SK-N-DZ (cell line): ENCODE results near the gene ARHGAP24.
A peak's percentile ranks its signal among the peaks of the same experiment; 100 is the strongest.

ENCODE experiments used
- DNase-seq: peaks from one replicate; pipeline ENCODE4 v3.0.0-alpha.2; 2015; ENCODE audit warnings: low spot score

ARHGAP24 gene

DNA sequence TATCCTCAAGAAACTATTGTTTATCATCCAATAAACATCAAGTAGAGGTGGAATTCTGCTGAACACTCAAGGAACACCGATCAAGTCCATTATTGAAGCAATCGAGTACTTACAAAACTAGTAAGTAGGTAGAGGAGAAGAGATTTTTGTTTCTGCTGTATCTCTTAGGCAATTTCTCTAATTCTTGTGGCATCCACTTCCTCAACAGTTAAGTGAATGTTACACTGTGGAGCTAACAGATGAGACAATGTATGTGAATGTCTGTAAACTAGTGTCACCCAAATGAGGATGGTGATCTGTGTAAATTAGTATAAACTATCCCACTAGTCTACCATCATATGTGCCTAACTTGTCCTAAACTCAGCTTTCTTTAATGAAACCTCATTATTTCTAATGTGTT lies 261.6 kb downstream of the ARHGAP24 start:
- DNase-seq = no peak

DNA sequence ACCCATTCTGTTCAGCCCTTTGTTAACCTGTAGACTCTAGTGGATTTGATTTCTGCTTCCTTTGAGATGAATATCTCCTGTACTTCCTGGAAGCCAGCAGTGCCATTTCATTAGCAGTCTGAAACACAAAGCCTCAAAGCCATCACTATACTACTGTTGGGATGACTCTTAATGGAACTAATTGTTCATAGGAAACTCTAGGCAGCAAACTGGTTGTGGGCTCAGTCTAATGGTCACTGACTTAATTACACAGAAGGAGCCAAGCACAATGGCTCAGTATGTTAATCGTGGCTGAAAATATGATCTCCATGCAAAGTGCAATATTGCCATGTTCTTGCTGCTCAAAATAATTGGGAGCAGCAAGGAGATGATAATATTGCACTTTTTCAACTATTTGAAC lies 262.3 kb downstream of the ARHGAP24 start:
- no peak for DNase-seq

DNA sequence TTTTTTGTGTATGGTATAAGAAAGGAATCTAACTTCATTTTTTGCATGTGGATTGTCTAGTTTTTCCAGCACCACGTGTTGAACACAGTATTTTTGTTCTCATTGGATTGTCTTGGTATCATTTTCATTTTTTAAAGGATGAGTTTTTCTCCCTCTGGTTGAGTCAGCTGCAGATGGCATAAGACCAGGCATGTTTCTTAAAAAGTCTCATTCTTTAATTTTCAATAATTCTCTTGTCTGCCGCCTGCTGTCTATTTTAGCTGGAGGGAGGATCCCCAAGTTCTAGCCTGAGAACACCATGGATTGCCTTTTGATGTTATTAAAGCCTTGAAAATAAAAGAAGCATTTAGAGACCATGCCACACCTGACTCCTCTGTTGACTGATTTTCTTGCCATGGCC lies 263.8 kb downstream of the ARHGAP24 start:
- DNase-seq = no peak

DNA sequence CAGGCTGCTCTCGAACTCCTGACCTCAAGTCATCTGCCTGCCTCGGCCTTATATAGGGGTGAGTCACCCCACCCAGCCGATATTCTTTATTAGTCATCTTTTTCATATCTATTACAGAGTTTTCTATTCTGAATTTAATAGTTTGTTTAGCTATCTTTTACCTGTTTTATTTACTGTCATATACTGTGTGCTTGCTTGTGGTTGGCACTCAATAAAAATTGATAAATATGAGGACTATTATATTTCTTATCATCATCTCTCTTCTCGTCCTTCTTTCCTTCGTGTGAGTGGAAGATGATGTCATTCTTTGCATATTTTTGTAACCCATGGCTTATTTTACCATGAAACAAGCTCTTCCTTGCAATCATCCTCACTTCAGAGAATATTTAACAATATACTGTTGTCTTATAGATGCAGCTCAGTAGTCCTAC lies 265.5 kb downstream of the ARHGAP24 start:
- no peak for DNase-seq

DNA sequence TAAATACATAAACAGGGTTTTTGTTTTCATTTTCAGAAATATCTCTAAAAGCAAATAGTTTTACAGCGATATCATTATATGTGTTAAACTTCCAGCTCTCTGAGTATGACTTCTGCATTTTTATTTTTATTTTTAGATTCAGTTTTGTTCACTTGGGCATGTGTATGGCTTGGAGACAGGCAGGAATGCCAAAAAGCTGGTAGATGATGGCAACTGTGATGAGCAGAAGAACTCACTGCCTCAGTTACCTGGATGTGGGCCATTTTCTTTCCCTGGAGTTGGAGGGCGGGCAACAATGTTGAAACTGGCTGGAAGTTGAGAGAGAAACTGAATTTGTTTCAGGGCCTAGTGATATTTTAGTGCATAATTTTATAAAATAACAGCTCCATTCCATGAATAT lies 266.4 kb downstream of the ARHGAP24 start:
- DNase-seq = no peak

DNA sequence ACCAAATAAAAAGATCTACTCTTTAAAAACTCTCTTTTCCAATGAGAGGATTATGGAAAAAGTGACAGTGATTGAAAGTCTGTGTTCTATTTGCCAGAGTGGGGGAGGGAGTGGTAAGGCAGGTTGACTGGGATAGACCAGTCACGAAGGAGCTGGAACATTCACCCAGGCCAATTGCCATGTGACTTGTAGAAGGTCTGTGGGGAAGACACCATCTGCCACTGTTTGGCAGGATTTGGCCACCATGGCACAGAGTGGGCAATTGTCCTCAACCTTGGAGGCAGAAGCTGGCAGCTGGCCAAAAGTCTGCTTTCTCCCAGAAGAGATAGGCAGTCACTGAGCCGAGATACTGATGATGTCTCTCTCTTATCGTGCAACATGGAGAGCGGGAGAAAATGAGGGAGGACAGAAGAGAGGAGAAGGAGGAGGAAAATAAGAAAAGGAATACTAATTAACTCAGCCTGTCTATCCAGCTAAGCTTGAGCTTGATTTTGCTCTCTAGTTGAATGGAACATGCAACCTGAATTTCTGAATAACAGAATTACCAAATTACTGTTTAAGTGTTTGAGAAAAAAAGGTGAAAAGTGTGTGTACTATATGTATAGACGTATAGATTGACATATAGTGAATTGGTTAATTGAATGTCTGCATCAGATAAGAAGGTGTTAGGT lies 267.1 kb downstream of the ARHGAP24 start:
- peak; percentile 16 for DNase-seq

DNA sequence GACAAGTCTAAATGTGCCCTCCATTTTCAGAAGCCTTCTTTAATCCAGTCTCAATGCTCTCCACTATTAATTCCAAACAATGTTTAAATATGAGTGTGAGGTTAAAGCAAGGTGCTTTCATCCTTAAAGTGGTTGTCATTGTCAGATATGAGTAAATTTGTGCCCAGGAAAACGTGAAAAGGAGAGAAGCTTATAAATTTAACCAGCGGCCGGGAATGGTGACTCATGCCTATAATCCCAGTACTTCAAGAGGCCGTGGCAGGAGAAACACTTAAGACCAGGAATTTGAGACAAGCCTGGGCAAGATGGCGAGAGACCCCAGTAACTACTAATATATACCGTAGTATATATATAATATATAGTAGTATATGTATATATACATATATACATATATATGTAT lies 270.0 kb downstream of the ARHGAP24 start:
- no peak for DNase-seq

DNA sequence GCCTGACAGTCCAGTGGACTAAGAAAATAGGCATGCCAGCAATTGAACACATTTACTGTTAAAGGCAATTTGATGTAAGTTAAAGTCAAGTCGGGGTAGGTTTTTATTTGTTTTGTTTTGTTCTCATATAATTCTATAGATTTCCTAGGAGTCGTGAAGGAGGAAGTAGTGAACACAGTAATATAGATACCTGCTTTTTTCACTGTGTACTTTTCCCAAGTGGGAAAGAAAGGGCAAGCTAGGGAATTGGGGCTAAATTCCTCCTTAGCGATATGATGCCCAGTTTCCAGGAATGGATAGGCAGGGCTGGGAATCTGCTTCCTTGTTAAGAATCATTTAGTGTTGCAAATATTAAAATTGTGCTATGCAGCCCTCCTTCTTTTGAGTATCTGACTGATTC lies 271.0 kb downstream of the ARHGAP24 start:
- DNase-seq = no peak

DNA sequence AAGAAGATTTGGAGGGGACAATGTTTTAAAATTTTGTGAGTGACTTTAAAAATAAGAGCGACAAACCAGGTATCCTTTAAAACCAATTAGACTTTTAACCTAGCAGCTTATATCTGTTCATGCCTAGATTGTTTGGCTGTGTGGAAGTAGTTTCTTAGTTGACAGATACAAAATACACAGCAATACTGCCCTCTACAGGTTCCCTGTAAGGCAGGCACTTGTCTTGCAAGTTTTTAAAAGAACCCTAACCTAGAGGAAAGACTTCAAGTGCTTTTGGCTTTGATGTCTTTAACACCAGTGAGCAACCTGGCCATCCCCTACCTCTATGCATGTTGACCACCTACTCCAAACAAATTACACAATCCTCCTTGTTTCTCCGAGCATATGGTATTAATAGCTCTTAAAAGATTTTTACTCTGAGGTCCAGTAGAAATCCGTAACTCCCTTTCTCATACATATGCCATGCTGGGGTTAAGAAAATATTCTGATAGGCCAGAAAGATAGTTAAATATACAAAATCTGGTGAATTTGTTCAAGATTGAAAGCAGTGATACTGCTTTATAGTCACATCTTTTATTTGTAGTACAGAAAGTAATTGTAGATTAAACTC lies 273.0 kb downstream of the ARHGAP24 start:
- peak; percentile 76 for DNase-seq

DNA sequence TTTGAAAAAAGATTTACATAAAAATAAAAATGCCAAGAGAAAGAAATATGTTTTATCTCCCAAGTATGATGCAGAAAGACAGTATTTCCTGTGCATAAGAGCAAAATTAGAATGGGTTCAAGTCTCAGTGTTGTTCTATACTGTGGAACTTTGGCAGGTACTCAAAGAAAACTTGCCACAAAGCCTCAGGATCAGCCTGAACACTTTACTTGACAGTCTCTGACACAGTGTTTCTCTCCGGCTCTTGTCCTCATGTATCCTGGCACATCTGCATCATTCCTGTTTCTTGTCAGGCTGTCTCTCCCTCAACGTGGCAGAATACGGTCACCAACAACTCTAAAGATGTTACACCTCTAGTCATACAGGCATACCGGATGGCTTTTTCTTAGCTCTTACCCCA lies 273.7 kb downstream of the ARHGAP24 start:
- no peak for DNase-seq

DNA sequence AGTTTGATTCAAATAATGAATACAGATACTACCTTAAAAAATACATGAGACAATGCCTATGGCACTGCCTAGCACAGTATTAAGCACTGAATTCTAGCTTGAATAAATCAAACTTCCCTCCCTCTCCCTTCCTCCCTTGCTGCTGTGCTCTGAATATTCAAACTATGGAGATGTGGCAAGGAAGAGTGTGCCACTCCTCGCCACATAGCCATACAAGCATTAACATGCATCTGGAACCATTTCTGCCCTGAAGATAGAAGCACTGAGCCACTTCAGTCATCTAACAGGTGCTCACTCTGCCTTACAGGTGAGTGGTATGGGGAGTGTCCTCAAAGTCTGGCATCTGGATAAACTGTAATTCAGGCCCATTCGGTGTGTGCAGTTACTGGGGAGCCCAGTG lies 276.9 kb downstream of the ARHGAP24 start:
- DNase-seq = no peak

DNA sequence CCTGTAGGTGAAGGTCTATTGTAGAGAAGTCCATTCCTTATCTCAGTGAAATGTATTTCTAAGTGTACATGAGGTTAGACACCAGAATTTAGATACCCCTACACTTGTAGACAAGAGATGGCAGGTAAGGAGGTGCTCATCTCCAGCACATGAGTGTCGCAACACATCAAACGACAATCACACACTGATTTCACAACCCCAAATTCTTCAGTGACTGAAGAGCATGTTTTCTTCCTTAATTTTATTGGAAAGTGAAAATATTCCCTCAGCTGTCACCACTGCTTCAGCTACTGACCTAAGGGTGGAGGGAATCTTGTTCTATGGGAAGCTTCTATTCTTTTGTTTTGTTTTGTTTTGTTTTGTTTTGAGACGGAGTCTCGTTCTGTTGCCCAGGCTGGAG lies 280.3 kb downstream of the ARHGAP24 start:
- no peak for DNase-seq

DNA sequence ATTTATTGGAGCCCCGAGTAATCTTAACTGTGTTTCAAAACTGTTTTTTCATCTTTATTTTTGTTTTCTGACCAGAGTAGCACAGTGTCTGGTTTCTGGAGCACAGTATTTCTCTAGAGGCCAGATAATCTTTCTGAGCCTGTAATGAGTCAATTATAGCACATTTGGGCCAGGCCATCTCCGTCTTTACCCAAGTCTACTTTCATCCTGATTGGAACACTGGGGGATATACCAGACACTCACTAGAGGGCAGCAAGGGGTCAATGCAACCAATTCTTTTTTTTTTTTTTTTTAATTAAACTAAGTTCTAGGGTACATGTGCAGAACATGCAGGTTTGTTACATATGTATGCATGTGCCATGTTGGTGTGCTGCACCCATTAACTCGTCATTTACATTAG lies 282.0 kb downstream of the ARHGAP24 start:
- peak; percentile 20 for DNase-seq

DNA sequence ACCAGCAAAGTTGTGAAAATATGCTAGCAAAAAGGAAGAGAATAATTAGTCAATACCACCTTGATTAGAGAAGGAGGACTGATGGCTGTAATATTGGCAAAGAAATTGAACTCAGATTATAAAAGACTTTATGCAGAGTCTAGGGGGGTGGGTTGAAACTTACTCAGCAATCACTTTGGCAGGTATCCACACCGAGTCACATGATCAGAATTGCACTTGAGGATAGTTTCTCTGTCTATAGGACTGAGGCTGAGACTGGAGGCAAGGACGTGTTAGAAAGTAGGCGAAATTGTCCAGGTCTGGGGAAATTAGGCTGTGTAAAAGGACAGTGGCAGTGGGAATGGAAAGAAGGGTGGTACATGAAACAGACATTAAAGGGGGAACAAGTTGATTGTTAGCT lies 284.4 kb downstream of the ARHGAP24 start:
- no peak for DNase-seq

DNA sequence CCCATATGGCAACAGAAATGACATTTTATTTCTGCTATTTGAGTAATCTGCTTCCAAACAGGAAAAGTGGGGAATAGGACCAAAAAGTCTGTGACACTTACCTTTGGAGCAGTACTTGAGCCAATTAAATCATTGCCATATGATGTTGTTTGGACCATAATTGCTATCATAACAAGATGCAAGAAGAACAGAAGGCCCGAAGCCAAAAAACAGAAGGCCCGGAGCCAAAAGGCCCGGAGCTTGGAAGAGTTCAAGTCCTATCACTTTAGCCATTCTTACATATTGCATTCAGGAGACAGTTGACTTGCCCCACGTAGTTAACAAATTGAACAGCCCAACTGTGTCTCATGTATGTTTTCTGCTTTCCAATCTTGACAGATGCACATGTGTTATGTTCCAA lies 285.6 kb downstream of the ARHGAP24 start:
- DNase-seq = no peak

DNA sequence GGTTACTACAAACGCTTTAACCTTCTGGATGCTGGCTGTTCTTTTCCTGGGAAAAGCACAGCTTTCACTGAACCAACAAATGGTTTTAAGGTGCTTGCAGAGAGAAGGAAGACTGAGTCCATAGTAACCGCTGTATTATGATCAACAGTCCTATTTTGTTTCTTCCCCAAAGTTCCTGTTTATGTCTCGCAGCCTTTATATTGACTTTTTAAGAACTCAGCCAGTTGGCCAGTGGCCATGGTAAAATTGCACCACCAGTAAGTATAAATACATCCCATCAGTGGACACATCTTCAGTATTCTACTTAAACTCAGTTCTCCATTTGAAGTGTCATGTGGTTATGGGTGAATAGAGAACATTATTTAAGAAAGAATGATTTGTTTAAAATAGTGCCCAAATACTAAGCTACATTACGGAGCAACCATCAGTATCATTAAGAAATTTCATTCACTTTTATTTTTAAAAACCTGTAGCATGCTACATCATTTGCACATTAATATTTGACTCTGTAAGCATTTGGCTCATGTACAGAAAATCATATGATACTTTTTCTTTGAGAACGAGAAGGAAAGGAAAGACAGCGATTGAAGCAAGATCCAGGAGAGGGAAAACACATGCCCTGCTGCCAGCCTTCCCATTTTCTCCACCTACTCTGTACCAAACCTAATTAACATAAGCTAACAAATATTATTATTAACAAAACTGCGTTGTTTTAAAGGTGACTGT lies 287.0 kb downstream of the ARHGAP24 start:
- DNase-seq = no peak

DNA sequence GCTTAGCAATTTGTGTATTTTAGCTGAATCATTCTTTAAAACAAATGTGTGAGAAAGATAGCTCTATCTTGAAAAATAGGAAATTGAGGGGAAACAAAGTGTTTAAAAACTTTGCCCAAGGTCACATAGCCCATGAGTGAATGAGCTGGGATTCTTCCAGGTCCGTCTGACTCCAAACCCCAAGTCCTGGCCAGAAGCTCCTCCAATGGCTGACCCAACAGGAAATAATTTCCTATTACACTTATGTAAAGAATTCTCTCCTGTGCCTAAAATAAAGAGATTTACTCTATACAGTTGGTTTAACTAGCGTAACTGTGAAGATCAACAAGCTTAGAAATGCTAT lies 287.6 kb downstream of the ARHGAP24 start:
- DNase-seq = no peak

DNA sequence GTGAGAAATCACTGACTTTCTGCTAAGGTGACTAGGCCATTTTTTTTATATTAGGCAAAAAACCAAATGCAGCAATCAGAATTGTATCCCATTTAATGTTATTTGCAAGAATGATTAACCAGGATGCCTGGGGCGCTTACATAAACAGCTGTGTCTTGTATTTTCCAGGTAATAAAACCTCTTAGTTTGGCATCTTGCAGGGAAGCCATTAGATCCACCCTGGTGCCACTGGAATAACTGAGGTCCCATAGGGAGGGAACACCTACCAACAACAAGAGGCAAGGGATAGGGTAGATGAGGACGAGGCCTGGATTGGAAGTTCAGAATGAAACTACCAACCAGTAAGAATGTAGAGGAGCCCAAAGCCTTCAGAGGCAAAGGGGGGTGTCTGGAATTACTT lies 288.3 kb downstream of the ARHGAP24 start:
- DNase-seq = no peak

DNA sequence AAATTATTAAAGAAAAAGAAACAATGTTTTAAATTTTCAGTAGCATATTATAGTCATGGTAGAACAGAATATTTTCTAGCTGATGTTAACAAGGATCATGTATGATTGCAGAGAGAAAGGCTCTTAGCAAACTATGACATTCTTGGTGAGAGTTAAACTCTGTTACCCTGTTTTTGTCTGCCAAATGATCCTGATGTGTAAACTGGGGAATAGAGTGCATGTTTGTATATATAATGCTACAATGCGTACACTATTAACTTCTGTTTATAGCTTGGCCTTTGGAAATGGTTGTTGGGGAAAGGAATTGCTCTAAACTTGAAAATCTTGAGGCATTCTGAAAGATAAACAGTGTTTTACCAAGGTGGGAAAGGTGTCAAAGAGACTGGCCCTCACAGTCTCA lies 292.7 kb downstream of the ARHGAP24 start:
- no peak for DNase-seq

DNA sequence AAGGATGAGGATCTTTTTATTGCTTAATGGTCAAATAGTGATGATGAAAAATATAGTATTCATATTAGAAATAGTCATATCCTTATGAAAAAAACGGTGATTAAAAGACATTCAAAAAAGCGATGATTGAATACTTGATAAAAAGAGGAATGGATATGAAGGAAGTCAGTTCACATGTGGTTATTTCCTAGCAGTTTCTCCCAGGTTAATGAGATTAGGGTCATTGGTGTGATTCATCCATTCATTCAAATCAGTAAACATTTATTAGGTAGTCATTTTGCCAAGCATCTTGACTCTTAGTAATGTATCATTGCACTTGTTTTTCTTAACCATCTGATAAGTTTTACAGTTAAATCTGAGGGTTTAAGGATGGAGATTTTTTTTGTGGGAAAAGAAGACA lies 294.1 kb downstream of the ARHGAP24 start:
- no peak for DNase-seq

DNA sequence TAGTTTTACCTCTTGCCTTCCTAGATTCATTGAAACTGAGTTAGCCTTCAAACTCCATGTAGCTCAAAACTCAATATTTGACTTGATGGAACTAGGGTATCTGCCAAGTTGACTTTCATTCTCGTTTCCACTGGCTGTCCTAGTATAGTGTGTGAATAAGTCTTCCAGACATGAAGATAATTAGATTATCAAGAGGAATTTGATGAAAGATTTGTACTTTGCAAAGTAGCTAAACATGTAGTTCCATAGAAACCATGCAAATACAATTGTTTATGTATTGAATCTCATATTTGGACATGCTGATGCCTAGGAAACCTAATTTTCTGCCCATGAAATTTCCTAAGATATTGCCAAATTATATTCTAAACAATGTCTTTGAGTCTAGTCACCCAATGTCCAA lies 297.5 kb downstream of the ARHGAP24 start:
- DNase-seq = no peak

DNA sequence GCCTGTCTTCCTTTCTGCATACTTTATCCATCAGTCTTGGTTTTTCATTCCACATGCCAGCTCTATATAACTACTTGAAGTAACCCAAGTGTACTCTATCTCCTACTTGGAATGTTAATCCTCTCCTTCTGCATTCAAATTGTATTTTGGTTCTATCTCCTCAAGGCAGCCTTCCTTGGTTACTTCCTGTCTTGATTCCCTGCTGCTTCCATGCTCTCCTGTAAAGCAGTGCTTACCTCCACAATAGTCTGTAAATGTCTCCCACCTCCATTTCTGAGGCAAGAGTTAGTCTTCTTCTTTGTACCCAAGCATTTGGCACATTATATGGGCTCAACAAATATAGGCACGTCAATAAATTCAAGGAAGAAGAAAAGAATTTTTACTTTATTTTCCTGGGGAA lies 298.4 kb downstream of the ARHGAP24 start:
- DNase-seq = no peak

DNA sequence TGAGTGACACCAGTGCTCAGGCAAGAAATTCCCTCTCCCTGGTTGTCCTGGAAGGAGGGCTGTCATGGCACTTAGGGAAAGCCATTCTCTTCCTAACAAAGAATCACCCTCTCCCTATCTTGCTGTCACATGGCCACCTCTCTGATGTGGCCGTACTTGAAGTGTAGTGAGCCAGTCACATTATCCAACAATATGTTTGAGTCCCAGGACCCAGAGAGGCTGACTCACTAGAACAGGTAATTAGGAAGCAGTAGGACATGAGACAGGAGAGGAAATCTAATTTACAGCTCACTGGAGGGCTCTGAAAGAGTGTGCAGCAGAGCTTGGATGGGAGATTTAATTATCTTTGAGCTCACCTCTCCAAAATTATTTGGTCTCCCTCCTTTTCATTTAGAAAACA lies 299.1 kb downstream of the ARHGAP24 start:
- peak; percentile 85 for DNase-seq
